Tibial nerve (tissue), 4 donors: ENCODE measurements around the gene FCRLA. TPM values are rescaled to one million over a fixed set of nuclear protein-coding genes. Genes with fewer than 3 reads are reported as not detected.
A peak's percentile ranks its signal among the peaks of the same experiment; 100 is the strongest.

Experiments
- DNase-seq, 2 donors: peaks; one replicate each; pipeline ENCODE4 v3.0.0-alpha.2; 2019; ENCODE audit warnings: low spot score in 2 of 2
- H3K27ac ChIP-seq, 4 donors: fragments of 200-600 bp; sonication (generic) in 3 of 4; one replicate each; pipeline ENCODE4 v1.5.1; 2017 to 2019; ENCODE audit warnings: mild to moderate bottlenecking in 1 of 4
- H3K27me3 ChIP-seq, 2 donors: fragments of 200-600 bp; sonication (generic) in 1 of 2; one replicate each; pipeline versions ENCODE4 v1.5.1 to v1.6.0; 2017 to 2019
- H3K36me3 ChIP-seq, 3 donors: fragments of 200-600 bp; sonication (generic); one replicate each; pipeline ENCODE4 v1.5.1; 2018 to 2019
- H3K4me1 ChIP-seq, 4 donors: fragments of 200-600 bp; sonication (generic) in 3 of 4; one replicate each; pipeline ENCODE4 v1.5.1; 2017 to 2019
- H3K4me3 ChIP-seq, 4 donors: fragments of 200-600 bp; sonication (generic) in 3 of 4; one replicate each; pipeline ENCODE4 v1.5.1; 2017 to 2019; ENCODE audit warnings: mild to moderate bottlenecking in 1 of 4, moderate library complexity in 1 of 4
- H3K9me3 ChIP-seq, 4 donors: fragments of 200-600 bp; sonication (generic) in 3 of 4; one replicate each; pipeline ENCODE4 v1.5.1; 2017 to 2019
- CTCF ChIP-seq, 5 experiments: fragments of 200-600 bp in 3 of 5; fragments of 450-650 bp in 2 of 5; sonication (generic) in 3 of 5; IDR thresholded peaks; one replicate each; pipeline ENCODE4 v1.5.1; 2016 to 2019; ENCODE audit warnings: antibody characterized with exemption in 5 of 5, mild to moderate bottlenecking in 3 of 5, moderate library complexity in 2 of 5
- EP300 ChIP-seq, 2 donors: sonication (generic); formaldehyde crosslinking; IDR thresholded peaks; one replicate each; pipeline ENCODE4 v1.6.1; 2017; ENCODE audit warnings: antibody characterized with exemption in 2 of 2, mild to moderate bottlenecking in 1 of 2
- POLR2A ChIP-seq, 2 donors: fragments of 450-650 bp; IDR thresholded peaks; one replicate each; pipeline ENCODE4 v1.6.1; 2017; ENCODE audit warnings: antibody characterized with exemption in 2 of 2, mild to moderate bottlenecking in 2 of 2, moderate library complexity in 2 of 2
- WGBS, 2 donors: methylation state at CpG; one replicate each; pipeline ENCODE4 v1.1.5; 2018; 5-methylcytosine and 5-hydroxymethylcytosine counted together
- total RNA-seq, 4 donors: library from RNA; depleted of rRNA; stranded (reverse); fragments of >200 nt; gene quantifications; one replicate each; pipeline ENCODE4 v1.1.0, GENCODE V29; 2016

FCRLA gene
- total RNA-seq, 4 donors from 2014 or later = 0.60 to 2.1 (median 1.1) TPM; not detected in 1

- TF ChIP-seq EP300 (IDR thresholded peaks at IDR 0.05) (no peak), POLR2A (IDR thresholded peaks at IDR 0.05) (no peak), CTCF (IDR thresholded peaks at IDR 0.05) (no peak)
- no peak overlapping the region for H3K4me3 ChIP-seq
- peaks cover 0 to 8% (median 5%) of the 10 kb centered on the region in 4 donors for H3K4me1 ChIP-seq
- 84 to 88% methylated on average over 2 of the region's 2 CpGs for WGBS, 2 donors
- H3K27me3 ChIP-seq = no peaks in the 10 kb centered on the region
- H3K36me3 ChIP-seq = no peaks in the 10 kb centered on the region
- no peak for DNase-seq
- H3K27ac ChIP-seq = peak overlapping the region in 1 of 4 donors; percentile 46
- no peaks in the 10 kb centered on the region for H3K9me3 ChIP-seq
Measured at GRCh38 chr1:161707503-161707902, 474 bp downstream of the FCRLA start.

GRCh38 chr1:161709373-161709772 is 2.3 kb downstream of the FCRLA start:
- 86 to 90% methylated on average over 4 of the region's 4 CpGs for WGBS, 2 donors
- Histone ChIP-seq H3K27ac (no peak overlapping the region), H3K4me1 (peaks cover 0 to 8% (median 5%) of the 10 kb centered on the region in 4 donors), H3K4me3 (no peak overlapping the region), H3K36me3 (no peaks in the 10 kb centered on the region), H3K27me3 (no peaks in the 10 kb centered on the region), H3K9me3 (no peaks in the 10 kb centered on the region)
- DNase-seq = no peak
- TF ChIP-seq CTCF (IDR thresholded peaks at IDR 0.05) (no peak), POLR2A (IDR thresholded peaks at IDR 0.05) (no peak), EP300 (IDR thresholded peaks at IDR 0.05) (no peak)

GRCh38 chr1:161710560-161710959 is 3.5 kb downstream of the FCRLA start:
- H3K4me3 ChIP-seq = no peak overlapping the region
- H3K36me3 ChIP-seq = no peaks in the 10 kb centered on the region
- H3K27me3 ChIP-seq = no peaks in the 10 kb centered on the region
- no peak for DNase-seq
- H3K9me3 ChIP-seq = no peaks in the 10 kb centered on the region
- peaks cover 0 to 8% (median 5%) of the 10 kb centered on the region in 4 donors for H3K4me1 ChIP-seq
- no peak overlapping the region for H3K27ac ChIP-seq
- 90 to 91% methylated on average over 4 of the region's 4 CpGs for WGBS, 2 donors
- no peak for TF ChIP-seq EP300 (IDR thresholded peaks at IDR 0.05)
- no peak for TF ChIP-seq CTCF (IDR thresholded peaks at IDR 0.05)
- no peak for TF ChIP-seq POLR2A (IDR thresholded peaks at IDR 0.05)

GRCh38 chr1:161718559-161719324 is 11.7 kb downstream of the FCRLA start:
- TF ChIP-seq EP300 (IDR thresholded peaks at IDR 0.05) (no peak), CTCF (IDR thresholded peaks at IDR 0.05) (no peak), POLR2A (IDR thresholded peaks at IDR 0.05) (no peak)
- peaks cover 0 to 4% of the 10 kb centered on the region in 2 donors for H3K27me3 ChIP-seq
- H3K36me3 ChIP-seq = no peaks in the 10 kb centered on the region
- WGBS, 2 donors = 66 to 71% methylated on average over 8 of the region's 8 CpGs
- no peak overlapping the region for H3K4me3 ChIP-seq
- DNase-seq = no peak
- no peak overlapping the region for H3K27ac ChIP-seq
- H3K9me3 ChIP-seq = no peaks in the 10 kb centered on the region
- H3K4me1 ChIP-seq = no peaks in the 10 kb centered on the region

- 95 to 100% methylated on average over 1 of the region's 1 CpG for WGBS, 2 donors
- no peaks in the 10 kb centered on the region for H3K9me3 ChIP-seq
- TF ChIP-seq CTCF (IDR thresholded peaks at IDR 0.05) (no peak), POLR2A (IDR thresholded peaks at IDR 0.05) (no peak), EP300 (IDR thresholded peaks at IDR 0.05) (no peak)
- H3K4me3 ChIP-seq = no peak overlapping the region
- no peak for DNase-seq
- H3K4me1 ChIP-seq = no peaks in the 10 kb centered on the region
- no peak overlapping the region for H3K27ac ChIP-seq
- H3K27me3 ChIP-seq = peaks cover 0 to 4% of the 10 kb centered on the region in 2 donors
- H3K36me3 ChIP-seq = no peaks in the 10 kb centered on the region
Measured at GRCh38 chr1:161719325-161719611, 12.2 kb downstream of the FCRLA start.
